HG02840 (cell line): Measurements from ENCODE around the gene CAP1.

Experiments used
- ATAC-seq: cut with Tn5 transposase; IDR thresholded peaks from one replicate; pipeline ENCODE4 v1.9.1; 2021; ENCODE audit warnings: mild to moderate bottlenecking, moderate library complexity, moderate number of reproducible peaks; ENCODE audit not compliant: unreplicated experiment, low FRiP score

The CAP1 gene

GRCh38 chr1:40092706-40093639 is 52.4 kb downstream of the CAP1 start:
- ATAC-seq: no peak

GRCh38 chr1:40094466-40095110 is 54.1 kb downstream of the CAP1 start:
- ATAC-seq: no peak

DNA sequence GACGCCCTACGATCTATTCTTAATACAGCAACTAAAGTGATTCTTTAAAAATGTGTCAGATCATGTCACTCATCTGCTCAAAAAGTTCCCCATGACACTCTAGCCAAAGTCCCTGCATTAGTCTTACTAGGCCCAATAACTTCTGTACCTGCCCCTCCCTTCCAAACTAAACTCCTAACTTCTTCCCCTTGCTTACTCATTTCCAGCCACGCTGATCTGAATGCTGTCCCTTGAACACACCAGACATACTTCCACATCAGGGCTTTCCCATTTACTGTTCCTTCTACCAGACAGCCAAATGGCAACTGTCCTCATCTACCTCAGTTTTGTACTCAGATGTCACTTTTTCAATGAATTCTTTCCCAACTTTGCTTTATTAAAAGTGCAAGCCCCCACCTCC is 55.3 kb downstream of the CAP1 start:
- ATAC-seq: no peak

- ATAC-seq: no peak
Measured at GRCh38 chr1:40096646-40096976, 56.1 kb downstream of the CAP1 start.

GRCh38 chr1:40096977-40097782 is 56.7 kb downstream of the CAP1 start, which contains the start of gene PPT1:
TSS of gene PPT1 (minus strand) at chr1:40097252. CDS start at chr1:40097238, 14 bp downstream.
- no peak for ATAC-seq

DNA sequence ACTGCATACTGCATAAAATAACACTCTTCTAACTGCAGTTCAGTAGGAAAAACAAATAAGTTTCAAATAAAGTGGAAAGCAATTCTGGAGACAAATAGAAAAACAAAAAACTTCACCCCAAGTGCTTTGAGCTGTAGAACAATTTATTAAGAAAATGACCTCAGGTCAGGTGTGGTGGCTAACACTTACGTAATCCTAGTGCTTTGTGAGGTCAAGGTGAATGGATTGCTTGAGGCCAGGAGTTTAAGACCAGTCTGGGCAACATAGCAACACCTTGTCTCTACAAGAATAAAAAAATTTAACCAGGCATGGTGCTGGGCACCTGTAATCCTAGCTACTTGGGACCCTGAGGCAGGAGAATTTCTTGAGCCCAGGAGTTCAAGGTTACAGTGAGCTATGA is 61.5 kb downstream of the CAP1 start:
- no peak for ATAC-seq

GRCh38 chr1:40102896-40103295 is 62.4 kb downstream of the CAP1 start:
- ATAC-seq: no peak

DNA sequence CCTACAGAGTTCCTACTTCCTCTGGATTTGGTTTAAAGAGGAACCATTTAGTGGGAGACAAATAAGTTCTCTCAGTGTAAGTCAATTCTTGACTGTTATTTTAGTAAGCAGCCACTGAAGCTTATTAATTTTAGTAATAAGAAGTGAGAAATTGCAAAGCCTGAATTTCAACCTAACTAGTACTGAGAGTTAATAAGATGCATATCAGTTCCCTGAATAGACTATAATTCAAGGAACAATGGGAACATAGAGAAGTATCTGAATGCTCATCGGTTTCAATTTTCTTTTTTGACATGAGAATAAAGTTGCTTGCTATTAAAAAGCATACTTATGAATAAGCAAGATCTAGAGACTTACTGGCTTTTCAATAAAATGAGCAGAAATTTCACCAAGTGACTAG is 64.5 kb downstream of the CAP1 start:
- ATAC-seq: no peak

DNA sequence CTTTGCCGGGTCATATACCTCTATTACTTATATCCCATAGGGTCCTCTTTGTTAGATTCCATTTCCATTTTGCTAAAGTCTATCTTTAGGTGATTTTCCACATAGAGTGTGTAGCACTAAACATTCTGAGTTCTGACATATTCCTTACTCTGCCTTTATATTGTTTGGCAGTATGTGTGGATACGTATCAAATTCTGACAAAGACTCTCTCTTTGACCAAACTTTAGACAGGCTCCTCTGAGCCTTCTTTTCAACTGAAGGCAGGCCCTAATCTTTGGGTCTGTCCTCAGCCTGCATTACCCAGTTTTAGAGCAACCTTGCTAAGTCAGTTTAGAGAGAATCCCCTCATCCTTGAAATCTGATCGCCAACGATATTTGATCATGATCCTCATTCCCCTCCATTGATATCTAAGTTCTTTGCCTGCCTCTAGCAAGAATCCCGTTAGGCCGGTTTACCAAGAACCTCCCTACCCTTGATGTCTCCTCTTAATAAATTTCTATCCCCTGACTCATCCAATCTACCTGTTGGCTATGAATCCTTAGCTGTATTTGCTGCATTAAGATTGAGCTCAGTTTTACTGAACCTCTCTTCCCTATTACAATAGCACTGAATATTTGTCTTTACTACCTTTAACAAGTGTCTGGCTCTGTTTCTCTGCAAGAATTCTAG is 66.9 kb downstream of the CAP1 start:
- no peak for ATAC-seq

DNA sequence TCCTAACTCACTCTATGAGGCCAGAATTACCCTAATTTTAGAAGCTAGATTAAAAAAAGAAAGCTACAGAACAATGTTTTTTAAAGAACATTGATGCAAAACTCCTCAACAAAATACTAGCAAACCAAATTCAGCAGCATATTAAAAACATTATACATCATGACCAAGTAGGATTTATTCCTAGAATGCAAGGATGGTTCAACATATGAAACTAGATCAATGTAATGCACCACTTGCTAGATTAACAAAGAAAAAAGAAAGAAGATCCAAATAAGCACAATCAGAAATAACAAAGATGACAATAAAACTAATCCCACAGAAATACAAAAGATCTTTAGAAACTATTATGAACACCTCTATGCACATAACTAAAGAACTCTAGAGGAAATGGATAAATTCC is 69.9 kb downstream of the CAP1 start:
- ATAC-seq: no peak

DNA sequence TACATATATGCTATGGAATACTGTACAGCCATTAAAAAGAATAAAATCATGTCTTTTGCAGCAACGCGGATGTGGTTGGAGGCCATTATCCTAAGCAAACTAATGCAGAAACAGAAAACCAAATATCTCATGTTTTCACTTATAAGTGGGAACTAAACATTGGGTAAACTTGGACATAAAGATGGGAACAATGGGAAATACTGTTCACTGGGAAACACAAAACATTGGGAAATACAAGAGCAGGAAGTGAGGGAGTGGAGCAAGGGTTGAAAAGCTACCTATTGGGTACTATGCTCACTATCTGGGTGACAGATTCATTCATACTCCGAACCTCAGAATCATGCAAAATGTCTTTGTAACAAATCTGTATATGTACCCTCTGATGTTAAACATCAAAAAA is 73.9 kb downstream of the CAP1 start:
- no peak for ATAC-seq

- no peak for ATAC-seq
Measured at GRCh38 chr1:40120128-40120527, 79.6 kb downstream of the CAP1 start.
